HG03135 (cell line): ENCODE data around the gene RFX6.

Source experiments
- ATAC-seq: cut with Tn5 transposase; IDR thresholded peaks from one replicate; pipeline ENCODE4 v1.9.1; 2021; ENCODE audit warnings: mild to moderate bottlenecking, moderate library complexity; ENCODE audit not compliant: unreplicated experiment

The RFX6 gene

GRCh38 chr6:116888732-116889360 is 11.8 kb downstream of the RFX6 start:
- ATAC-seq, result no peak

GRCh38 chr6:116894669-116895068 is 17.6 kb downstream of the RFX6 start:
- ATAC-seq, result no peak

GRCh38 chr6:116895935-116896334 is 18.9 kb downstream of the RFX6 start:
- no peak for ATAC-seq

GRCh38 chr6:116902634-116903033 is 25.6 kb downstream of the RFX6 start:
- ATAC-seq, result no peak

GRCh38 chr6:116922853-116923548 is 46.0 kb downstream of the RFX6 start:
- no peak for ATAC-seq

- no peak for ATAC-seq
Measured at GRCh38 chr6:116924245-116924644, 47.2 kb downstream of the RFX6 start.

GRCh38 chr6:116925088-116925794 is 48.2 kb downstream of the RFX6 start:
- ATAC-seq, result no peak

GRCh38 chr6:116928677-116929076 is 51.6 kb downstream of the RFX6 start:
- no peak for ATAC-seq

GRCh38 chr6:116929825-116930224 is 52.8 kb downstream of the RFX6 start:
- ATAC-seq, result no peak

- ATAC-seq, result no peak
Measured at GRCh38 chr6:116931456-116931855, 54.4 kb downstream of the RFX6 start.

GRCh38 chr6:116932496-116932895 is 55.5 kb downstream of the RFX6 start:
- ATAC-seq, result no peak

GRCh38 chr6:116933485-116933884 is 56.4 kb downstream of the RFX6 start:
- no peak for ATAC-seq

GRCh38 chr6:116938305-116938704 is 61.3 kb downstream of the RFX6 start:
- ATAC-seq, result no peak

GRCh38 chr6:116941727-116942126 is 64.7 kb downstream of the RFX6 start:
- ATAC-seq, result no peak

- ATAC-seq, result no peak
Measured at GRCh38 chr6:116945809-116946208, 68.8 kb downstream of the RFX6 start.

GRCh38 chr6:116948533-116949304 is 71.7 kb downstream of the RFX6 start:
- no peak for ATAC-seq

GRCh38 chr6:116949964-116950363 is 72.9 kb downstream of the RFX6 start:
- ATAC-seq, result no peak

GRCh38 chr6:116954335-116954734 is 77.3 kb downstream of the RFX6 start:
- ATAC-seq, result no peak

GRCh38 chr6:116954938-116955337 is 77.9 kb downstream of the RFX6 start:
- ATAC-seq, result no peak

- no peak for ATAC-seq
Measured at GRCh38 chr6:116955773-116956172, 78.7 kb downstream of the RFX6 start.

GRCh38 chr6:116963972-116964371 is 86.9 kb downstream of the RFX6 start:
- no peak for ATAC-seq
